GM21381 (cell line): Measurements from ENCODE around the gene SHF.
A peak's percentile ranks its signal among the peaks of the same experiment; 100 is the strongest.

Experiments
- ATAC-seq: cut with Tn5 transposase; IDR thresholded peaks from one replicate; pipeline ENCODE4 v1.9.1; 2021; ENCODE audit warnings: mild to moderate bottlenecking, moderate library complexity; ENCODE audit not compliant: unreplicated experiment

Gene SHF

GRCh38 chr15:45130291-45131000, 57.3 kb downstream of the SHF start:
- no peak for ATAC-seq

- ATAC-seq = no peak
Measured at GRCh38 chr15:45129651-45130129, 58.1 kb downstream of the SHF start, which contains the start of the genes DUOX1 and DUOXA1. Gene DUOX1 (plus strand): TSS chr15:45129994. CDS start chr15:45131967, 1,973 bp downstream. Gene DUOXA1 (minus strand): TSS chr15:45129879. CDS start chr15:45123014, 6,865 bp downstream.

GRCh38 chr15:45128971-45129639, 58.7 kb downstream of the SHF start:
- no peak for ATAC-seq

- ATAC-seq = no peak
Measured at GRCh38 chr15:45126535-45127158, 61.1 kb downstream of the SHF start.

GRCh38 chr15:45123397-45123796, 64.4 kb downstream of the SHF start:
- ATAC-seq = no peak

- no peak for ATAC-seq
Measured at GRCh38 chr15:45122719-45123118, 65.0 kb downstream of the SHF start.

- ATAC-seq = no peak
Measured at GRCh38 chr15:45121706-45122417, 65.9 kb downstream of the SHF start.

- ATAC-seq = no peak
Measured at GRCh38 chr15:45121020-45121419, 66.7 kb downstream of the SHF start.

- no peak for ATAC-seq
Measured at GRCh38 chr15:45120081-45120972, 67.4 kb downstream of the SHF start.

GRCh38 chr15:45118996-45119395, 68.8 kb downstream of the SHF start:
- ATAC-seq = no peak

GRCh38 chr15:45118131-45118588, 69.6 kb downstream of the SHF start:
- ATAC-seq = peak; percentile 88

GRCh38 chr15:45117308-45118130, 70.2 kb downstream of the SHF start:
- no peak for ATAC-seq
